ENCODE results near the gene PHLDA3. TPM values are rescaled to one million over a fixed set of nuclear protein-coding genes. Genes with fewer than 3 reads are reported as not detected.

Gene PHLDA3
- total RNA-seq, 6 experiments from 2014 or later, result 1.0 to 10.9 (median 2.7) TPM

DNA sequence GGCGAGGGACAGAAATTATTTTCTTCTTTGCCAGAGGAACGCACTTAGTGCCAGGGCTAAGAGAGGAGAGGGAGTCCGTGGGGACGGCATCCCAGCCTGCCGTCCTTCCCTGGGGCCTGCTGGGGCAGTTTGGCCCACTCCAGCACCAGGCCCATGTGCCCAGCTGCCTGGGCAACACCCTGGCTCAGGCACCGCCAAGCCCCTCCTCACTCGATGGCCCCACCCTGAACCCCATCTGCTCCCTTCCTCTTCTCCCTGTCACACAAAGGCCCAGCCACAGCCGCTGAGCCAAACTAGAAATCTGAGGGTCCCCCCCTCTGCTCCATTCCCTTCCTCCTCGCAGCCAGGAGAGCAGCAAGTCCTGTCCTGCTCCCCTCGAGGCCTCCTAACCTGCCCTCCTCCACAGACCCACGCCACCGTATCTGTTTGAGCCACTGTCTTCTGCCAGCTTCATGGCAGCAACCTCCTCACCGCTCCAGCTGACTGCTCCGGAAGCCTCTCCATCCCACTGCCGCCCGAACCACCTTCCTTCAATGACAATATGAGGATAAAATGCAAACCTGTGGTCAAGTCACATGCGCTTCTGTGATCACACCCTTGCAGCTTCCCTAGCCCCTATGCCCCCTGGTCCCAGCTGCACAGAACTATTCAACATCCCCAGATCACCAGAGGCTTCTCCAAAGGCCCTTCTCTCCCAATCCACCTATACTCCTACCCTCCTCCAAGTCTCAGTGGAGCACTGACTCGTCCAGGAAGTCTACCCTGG lies 39.1 kb downstream of the PHLDA3 start:
- Histone ChIP-seq H3K4me1 (no peaks in the 10 kb centered on the region), H3K27me3 (no peaks in the 10 kb centered on the region), H3K27ac (no peak overlapping the region), H3K36me3 (no peaks in the 10 kb centered on the region), H3K4me3 (no peak overlapping the region), H3K9me3 (no peaks in the 10 kb centered on the region)
- intact Hi-C loops (cut with DNase I), result no loop called here
- ATAC-seq (no peak), DNase-seq (peak in 1 of 3 donors; percentile 40)
- WGBS (ENCODE audit: insufficient coverage, low coverage, low lambda C conversion rate, missing lambda C conversion rate), result 75% methylated on average over 11 of the region's 18 CpGs
- no peak for TF ChIP-seq POLR2A (IDR thresholded peaks at IDR 0.05)
- TF ChIP-seq, protein P1, sequence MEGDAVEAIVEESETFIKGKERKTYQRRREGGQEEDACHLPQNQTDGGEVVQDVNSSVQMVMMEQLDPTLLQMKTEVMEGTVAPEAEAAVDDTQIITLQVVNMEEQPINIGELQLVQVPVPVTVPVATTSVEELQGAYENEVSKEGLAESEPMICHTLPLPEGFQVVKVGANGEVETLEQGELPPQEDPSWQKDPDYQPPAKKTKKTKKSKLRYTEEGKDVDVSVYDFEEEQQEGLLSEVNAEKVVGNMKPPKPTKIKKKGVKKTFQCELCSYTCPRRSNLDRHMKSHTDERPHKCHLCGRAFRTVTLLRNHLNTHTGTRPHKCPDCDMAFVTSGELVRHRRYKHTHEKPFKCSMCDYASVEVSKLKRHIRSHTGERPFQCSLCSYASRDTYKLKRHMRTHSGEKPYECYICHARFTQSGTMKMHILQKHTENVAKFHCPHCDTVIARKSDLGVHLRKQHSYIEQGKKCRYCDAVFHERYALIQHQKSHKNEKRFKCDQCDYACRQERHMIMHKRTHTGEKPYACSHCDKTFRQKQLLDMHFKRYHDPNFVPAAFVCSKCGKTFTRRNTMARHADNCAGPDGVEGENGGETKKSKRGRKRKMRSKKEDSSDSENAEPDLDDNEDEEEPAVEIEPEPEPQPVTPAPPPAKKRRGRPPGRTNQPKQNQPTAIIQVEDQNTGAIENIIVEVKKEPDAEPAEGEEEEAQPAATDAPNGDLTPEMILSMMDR (IDR thresholded peaks at IDR 0.05), result no peak

DNA sequence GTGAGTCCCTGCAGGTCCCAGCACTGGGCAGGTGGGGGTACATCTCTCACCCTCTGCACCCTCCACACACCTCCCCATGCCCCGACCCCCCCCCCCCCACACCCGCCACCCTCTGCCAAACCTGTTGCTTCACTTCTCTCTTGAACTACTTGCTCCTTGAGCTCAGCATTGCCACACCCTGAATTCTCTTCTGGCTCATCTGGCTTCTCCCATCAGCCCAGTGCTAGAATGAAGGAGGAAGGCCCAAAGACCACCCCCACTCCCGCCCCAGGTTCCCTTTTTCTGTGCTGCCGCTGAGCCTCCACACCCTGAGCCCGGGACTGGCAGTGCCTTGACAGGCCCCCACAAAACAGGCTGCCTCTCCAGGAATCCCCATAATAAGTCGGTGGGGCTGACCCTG lies 41.0 kb downstream of the PHLDA3 start:
- WGBS (ENCODE audit: insufficient coverage, low coverage, low lambda C conversion rate, missing lambda C conversion rate), result 61% methylated on average over 3 of the region's 6 CpGs

DNA sequence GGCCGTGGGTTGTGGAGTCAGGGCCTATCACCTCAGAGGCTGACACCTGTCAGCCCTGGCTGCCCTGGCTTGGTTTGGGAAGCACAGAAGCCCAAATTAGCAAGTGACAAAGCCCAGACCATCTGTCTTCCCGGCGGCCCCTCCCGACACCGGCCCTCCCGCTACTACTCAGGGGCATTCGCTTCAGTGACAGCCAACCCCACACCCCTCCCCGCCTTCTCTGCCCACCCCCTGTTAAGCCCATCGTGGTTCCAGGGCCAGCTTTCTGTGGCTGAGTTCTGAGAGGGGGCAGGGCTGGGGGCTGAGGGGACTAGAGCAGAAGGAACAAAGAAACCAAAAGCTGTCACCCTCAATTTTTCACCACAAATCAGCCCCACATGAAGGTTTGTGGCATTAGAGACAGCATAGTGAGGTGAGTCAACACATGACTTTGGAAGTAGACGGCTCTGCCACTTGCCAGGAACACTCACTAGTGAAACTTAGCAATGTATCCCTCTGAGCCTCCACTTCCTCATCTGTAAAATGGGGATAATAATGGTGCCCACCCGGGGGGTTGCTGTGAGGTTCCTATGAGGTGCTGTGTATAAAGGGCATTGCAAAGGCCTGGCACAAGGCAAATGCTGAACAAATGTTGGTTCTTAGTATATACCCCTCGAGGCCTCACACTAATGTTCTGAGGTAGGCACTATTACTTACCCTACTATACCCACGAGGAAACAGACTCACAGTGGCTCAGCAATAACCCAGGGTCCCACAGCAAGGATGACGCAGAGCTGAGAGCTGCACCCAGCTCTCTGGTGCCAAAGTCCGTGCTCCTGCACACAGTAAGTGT lies 42.3 kb downstream of the PHLDA3 start:
- H3K27ac ChIP-seq, result no peak overlapping the region
- no peak for ATAC-seq
- DNase-seq, result no peak
- no peaks in the 10 kb centered on the region for H3K9me3 ChIP-seq
- no peaks in the 10 kb centered on the region for H3K27me3 ChIP-seq
- no peaks in the 10 kb centered on the region for H3K36me3 ChIP-seq
- no peak overlapping the region for H3K4me3 ChIP-seq
- H3K4me1 ChIP-seq, result no peaks in the 10 kb centered on the region
- 66% methylated on average over 4 of the region's 15 CpGs for WGBS (ENCODE audit: insufficient coverage, low coverage, low lambda C conversion rate, missing lambda C conversion rate)
- intact Hi-C loops (cut with DNase I), result no loop called here
- no peak for TF ChIP-seq POLR2A (IDR thresholded peaks at IDR 0.05)
- TF ChIP-seq, protein P1 (IDR thresholded peaks at IDR 0.05), result no peak

More for the DNA sequence above, 41.0 kb downstream of the PHLDA3 start:
- no peaks in the 10 kb centered on the region for H3K4me1 ChIP-seq
- H3K4me3 ChIP-seq, result no peak overlapping the region
- no peaks in the 10 kb centered on the region for H3K9me3 ChIP-seq
- H3K27me3 ChIP-seq, result no peaks in the 10 kb centered on the region
- intact Hi-C loops (cut with DNase I), result no loop called here
- ATAC-seq (no peak), DNase-seq (no peak)
- H3K36me3 ChIP-seq, result no peaks in the 10 kb centered on the region
- no peak for TF ChIP-seq POLR2A (IDR thresholded peaks at IDR 0.05)
- TF ChIP-seq, protein P1 (IDR thresholded peaks at IDR 0.05), result no peak
- H3K27ac ChIP-seq, result no peak overlapping the region

DNA sequence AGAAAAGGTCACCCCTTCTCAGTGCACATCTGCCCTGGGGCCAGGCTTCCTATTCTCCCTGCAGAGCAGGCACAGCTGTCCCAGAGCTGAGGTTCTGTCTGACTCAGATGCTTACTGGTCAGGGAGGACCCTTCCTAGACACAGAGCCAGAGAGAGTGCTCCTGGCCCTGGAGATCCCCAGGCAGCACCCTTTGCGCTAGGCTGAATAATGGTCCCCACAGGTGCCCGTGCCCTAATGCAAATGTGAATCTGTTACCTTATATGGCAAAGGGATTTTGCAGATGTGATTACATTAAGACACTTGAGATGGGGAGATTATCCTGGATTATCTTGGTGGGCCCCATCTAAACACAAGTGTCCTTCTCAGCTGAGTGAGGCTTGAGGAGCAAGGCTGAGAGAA lies 44.8 kb downstream of the PHLDA3 start:
- Histone ChIP-seq H3K36me3 (no peaks in the 10 kb centered on the region), H3K4me3 (no peak overlapping the region), H3K27me3 (no peaks in the 10 kb centered on the region), H3K9me3 (no peaks in the 10 kb centered on the region), H3K4me1 (no peaks in the 10 kb centered on the region), H3K27ac (no peak overlapping the region)
- 100% methylated on average over 2 of the region's 2 CpGs for WGBS (ENCODE audit: insufficient coverage, low coverage, low lambda C conversion rate, missing lambda C conversion rate)
- DNase-seq (no peak), ATAC-seq (no peak)
- TF ChIP-seq, protein P1 (IDR thresholded peaks at IDR 0.05), result no peak
- TF ChIP-seq POLR2A (IDR thresholded peaks at IDR 0.05), result no peak
- intact Hi-C loops (cut with DNase I), result no loop called here
